Stimulated activated CD8-positive, alpha-beta memory T cell treated with anti-CD3 and anti-CD28 coated beads, Interleukin-7, amount 100 ng/mL, for 48 hours (primary cell): ENCODE results near the gene CORIN.
"Not testable (repeated sequence)": the region's sequence is repeated elsewhere in the genome, so short reads cannot be mapped to it uniquely, and the experiment has no call there.

Experiments used
- DNase-seq, 2 donors: peaks; one replicate each; pipeline ENCODE4 v3.0.0-alpha.2; 2020; ENCODE audit warnings: low read depth in 1 of 2; ENCODE audit errors: extremely low read depth in 1 of 2

Gene CORIN

GRCh38 chr4:47771020-47771419 is 66.8 kb downstream of the CORIN start:
- DNase-seq: no peak

- DNase-seq: not testable (repeated sequence)
Observed at GRCh38 chr4:47767956-47768355, 69.9 kb downstream of the CORIN start.

- no peak for DNase-seq
Observed at GRCh38 chr4:47763279-47763678, 74.6 kb downstream of the CORIN start.

GRCh38 chr4:47762376-47763266 is 75.2 kb downstream of the CORIN start:
- DNase-seq: no peak

- not testable (repeated sequence) for DNase-seq
Observed at GRCh38 chr4:47753316-47753715, 84.6 kb downstream of the CORIN start.

- DNase-seq: no peak
Observed at GRCh38 chr4:47752214-47752613, 85.7 kb downstream of the CORIN start.

GRCh38 chr4:47750788-47751187 is 87.1 kb downstream of the CORIN start:
- no peak for DNase-seq

GRCh38 chr4:47749858-47750257 is 88.0 kb downstream of the CORIN start:
- no peak for DNase-seq

GRCh38 chr4:47749060-47749459 is 88.8 kb downstream of the CORIN start:
- DNase-seq: no peak

- DNase-seq: no peak
Observed at GRCh38 chr4:47747846-47748494, 89.9 kb downstream of the CORIN start.

GRCh38 chr4:47747211-47747610 is 90.7 kb downstream of the CORIN start:
- DNase-seq: no peak

GRCh38 chr4:47746122-47746521 is 91.7 kb downstream of the CORIN start:
- no peak for DNase-seq

- no peak for DNase-seq
Observed at GRCh38 chr4:47744843-47745382, 93.0 kb downstream of the CORIN start.

GRCh38 chr4:47744253-47744652 is 93.6 kb downstream of the CORIN start:
- DNase-seq: no peak

- DNase-seq: no peak
Observed at GRCh38 chr4:47741200-47741599, 96.7 kb downstream of the CORIN start.

- DNase-seq: no peak
Observed at GRCh38 chr4:47737326-47737725, 100.5 kb downstream of the CORIN start.

- no peak for DNase-seq
Observed at GRCh38 chr4:47736555-47736954, 101.3 kb downstream of the CORIN start.

GRCh38 chr4:47736146-47736545 is 101.7 kb downstream of the CORIN start:
- no peak for DNase-seq

GRCh38 chr4:47733302-47734175 is 104.3 kb downstream of the CORIN start:
- DNase-seq: no peak

- no peak for DNase-seq
Observed at GRCh38 chr4:47731182-47731581, 106.7 kb downstream of the CORIN start.

GRCh38 chr4:47729131-47729680 is 108.7 kb downstream of the CORIN start:
- DNase-seq: no peak
